ENCODE measurements around the gene CKAP2L. TPM values are rescaled to one million over a fixed set of nuclear protein-coding genes. Genes with fewer than 3 reads are reported as not detected.

Gene CKAP2L
- polyA plus RNA-seq, 1 donor from 2014 or later = 0.78 TPM

DNA sequence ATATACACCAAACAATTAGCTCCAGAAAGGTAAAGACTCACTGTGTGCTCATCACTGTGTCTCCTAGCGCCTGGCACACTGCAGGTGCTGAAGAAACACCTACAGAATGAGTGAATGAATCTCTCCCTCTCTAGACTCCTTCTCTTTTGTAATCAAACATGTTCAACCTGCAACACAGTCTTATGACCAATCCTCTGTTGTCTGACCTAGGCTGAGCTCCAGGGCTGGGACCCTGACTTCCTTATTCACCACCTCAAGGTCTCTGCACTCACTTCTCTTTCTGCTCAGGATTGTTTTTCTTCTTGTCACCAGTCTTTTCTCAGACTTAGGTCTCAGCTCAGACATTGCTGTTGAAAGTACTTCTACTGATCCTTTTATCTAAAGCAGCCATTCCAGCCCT lies 9.8 kb downstream of the CKAP2L start:
- Histone ChIP-seq H3K4me3 (ENCODE audit: low read length) (no peak overlapping the region), H3K36me3 (ENCODE audit: insufficient read depth, low read length) (no peaks in the 10 kb centered on the region), H4K20me1 (ENCODE audit: insufficient read depth) (no peaks in the 10 kb centered on the region), H3K9me3 (ENCODE audit: low read length) (no peaks in the 10 kb centered on the region), H3K27me3 (ENCODE audit: insufficient read depth, low read depth, low read length) (no peaks in the 10 kb centered on the region), H3K4me2 (ENCODE audit: low read length) (no peak overlapping the region), H3K9ac (ENCODE audit: low read length) (no peak overlapping the region), H3F3A (ENCODE audit: insufficient read depth, low read length, poor library complexity, severe bottlenecking) (no peaks in the 10 kb centered on the region), H3K27ac (ENCODE audit: low read length) (no peak overlapping the region), H3K79me2 (replicated peaks; ENCODE audit: insufficient read depth, low read length) (no peaks in the 10 kb centered on the region), H2AFZ (ENCODE audit: low read depth, low read length) (no peak overlapping the region), H3K9me2 (ENCODE audit: insufficient read depth, low read length) (no peaks in the 10 kb centered on the region)
- TF ChIP-seq POLR2AphosphoS5 (IDR thresholded peaks at IDR 0.05) = no peak
- no peak for TF ChIP-seq TAF1 (IDR thresholded peaks at IDR 0.05; ENCODE audit: low read depth)
- TF ChIP-seq EZH2 (IDR thresholded peaks at IDR 0.05; ENCODE audit: borderline replicate concordance, insufficient read depth, low read length, poor library complexity, severe bottlenecking) = no peak
- TF ChIP-seq, protein P1, sequence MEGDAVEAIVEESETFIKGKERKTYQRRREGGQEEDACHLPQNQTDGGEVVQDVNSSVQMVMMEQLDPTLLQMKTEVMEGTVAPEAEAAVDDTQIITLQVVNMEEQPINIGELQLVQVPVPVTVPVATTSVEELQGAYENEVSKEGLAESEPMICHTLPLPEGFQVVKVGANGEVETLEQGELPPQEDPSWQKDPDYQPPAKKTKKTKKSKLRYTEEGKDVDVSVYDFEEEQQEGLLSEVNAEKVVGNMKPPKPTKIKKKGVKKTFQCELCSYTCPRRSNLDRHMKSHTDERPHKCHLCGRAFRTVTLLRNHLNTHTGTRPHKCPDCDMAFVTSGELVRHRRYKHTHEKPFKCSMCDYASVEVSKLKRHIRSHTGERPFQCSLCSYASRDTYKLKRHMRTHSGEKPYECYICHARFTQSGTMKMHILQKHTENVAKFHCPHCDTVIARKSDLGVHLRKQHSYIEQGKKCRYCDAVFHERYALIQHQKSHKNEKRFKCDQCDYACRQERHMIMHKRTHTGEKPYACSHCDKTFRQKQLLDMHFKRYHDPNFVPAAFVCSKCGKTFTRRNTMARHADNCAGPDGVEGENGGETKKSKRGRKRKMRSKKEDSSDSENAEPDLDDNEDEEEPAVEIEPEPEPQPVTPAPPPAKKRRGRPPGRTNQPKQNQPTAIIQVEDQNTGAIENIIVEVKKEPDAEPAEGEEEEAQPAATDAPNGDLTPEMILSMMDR (IDR thresholded peaks at IDR 0.05; ENCODE audit: poor library complexity, severe bottlenecking) = no peak
- TF ChIP-seq RAD21 (conservative IDR thresholded peaks at IDR 0.05) = no peak
- no peak for TF ChIP-seq EP300 (conservative IDR thresholded peaks at IDR 0.05; ENCODE audit: poor library complexity, severe bottlenecking)
- TF ChIP-seq REST (IDR thresholded peaks at IDR 0.05; ENCODE audit: borderline replicate concordance) = no peak
- no peak for TF ChIP-seq MXI1 (conservative IDR thresholded peaks at IDR 0.05; ENCODE audit: poor library complexity, severe bottlenecking)
- no peak for TF ChIP-seq SMC3 (conservative IDR thresholded peaks at IDR 0.05; ENCODE audit: poor library complexity)

DNA sequence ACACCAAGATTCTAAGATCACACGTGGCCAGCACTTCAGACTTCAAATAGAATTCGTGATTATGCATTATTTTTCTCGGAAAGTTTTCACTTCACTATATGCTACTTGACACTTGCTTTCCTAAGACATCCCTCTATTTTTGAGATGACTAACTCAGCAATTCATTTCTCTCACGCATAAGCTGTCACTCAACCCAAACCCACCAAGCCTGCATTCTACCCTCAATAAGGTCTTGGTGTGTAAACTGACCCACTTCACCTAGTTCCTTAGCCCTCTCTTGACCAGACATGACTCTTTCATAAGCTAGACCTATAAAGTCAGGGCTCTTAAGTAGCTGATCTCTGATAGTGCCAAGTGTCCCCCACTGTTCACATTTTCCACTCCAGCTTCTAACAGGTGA lies 11.7 kb downstream of the CKAP2L start:
- Histone ChIP-seq H3K9me2 (ENCODE audit: insufficient read depth, low read length) (no peaks in the 10 kb centered on the region), H3K36me3 (ENCODE audit: insufficient read depth, low read length) (no peaks in the 10 kb centered on the region), H4K20me1 (ENCODE audit: insufficient read depth) (no peaks in the 10 kb centered on the region), H3K9ac (ENCODE audit: low read length) (no peak overlapping the region), H3K27me3 (ENCODE audit: insufficient read depth, low read depth, low read length) (no peaks in the 10 kb centered on the region), H3K79me2 (replicated peaks; ENCODE audit: insufficient read depth, low read length) (no peaks in the 10 kb centered on the region), H3K9me3 (ENCODE audit: low read length) (no peaks in the 10 kb centered on the region), H3F3A (ENCODE audit: insufficient read depth, low read length, poor library complexity, severe bottlenecking) (no peaks in the 10 kb centered on the region), H2AFZ (ENCODE audit: low read depth, low read length) (no peak overlapping the region), H3K4me2 (ENCODE audit: low read length) (no peak overlapping the region), H3K4me3 (ENCODE audit: low read length) (no peak overlapping the region), H3K27ac (ENCODE audit: low read length) (no peak overlapping the region)
- TF ChIP-seq TAF1 (IDR thresholded peaks at IDR 0.05; ENCODE audit: low read depth) (no peak), REST (IDR thresholded peaks at IDR 0.05; ENCODE audit: borderline replicate concordance) (no peak), POLR2AphosphoS5 (IDR thresholded peaks at IDR 0.05) (no peak), SMC3 (conservative IDR thresholded peaks at IDR 0.05; ENCODE audit: poor library complexity) (no peak), EP300 (conservative IDR thresholded peaks at IDR 0.05; ENCODE audit: poor library complexity, severe bottlenecking) (no peak), EZH2 (IDR thresholded peaks at IDR 0.05; ENCODE audit: borderline replicate concordance, insufficient read depth, low read length, poor library complexity, severe bottlenecking) (no peak), MXI1 (conservative IDR thresholded peaks at IDR 0.05; ENCODE audit: poor library complexity, severe bottlenecking) (no peak), RAD21 (conservative IDR thresholded peaks at IDR 0.05) (no peak)
- TF ChIP-seq, protein P1 (IDR thresholded peaks at IDR 0.05; ENCODE audit: poor library complexity, severe bottlenecking) = no peak
